ENCODE results near the gene CD151.

CD151 gene

GRCh38 chr11:811446-812245, 21.1 kb upstream of the CD151 start:
- no peak; the same call in 1 of the 2 replicates for TF ChIP-seq POLR2AphosphoS5 (IDR thresholded peaks at IDR 0.05; ENCODE audit: low read depth, low read length)
- no peak for TF ChIP-seq REST (IDR thresholded peaks at IDR 0.05; ENCODE audit: insufficient read depth in 1 of 2, low read depth in 2 of 2, low read length in 2 of 2)
- TF ChIP-seq TAF1 (IDR thresholded peaks at IDR 0.05; ENCODE audit: borderline replicate concordance, insufficient read depth, low read length) = no peak
- no peak for TF ChIP-seq FOXP2 (optimal IDR thresholded peaks at IDR 0.05; ENCODE audit: borderline replicate concordance, extremely low read depth, extremely low read length, insufficient read depth)
- TF ChIP-seq SIN3A (IDR thresholded peaks at IDR 0.05; ENCODE audit: borderline replicate concordance, insufficient read depth, low read length) = no peak

DNA sequence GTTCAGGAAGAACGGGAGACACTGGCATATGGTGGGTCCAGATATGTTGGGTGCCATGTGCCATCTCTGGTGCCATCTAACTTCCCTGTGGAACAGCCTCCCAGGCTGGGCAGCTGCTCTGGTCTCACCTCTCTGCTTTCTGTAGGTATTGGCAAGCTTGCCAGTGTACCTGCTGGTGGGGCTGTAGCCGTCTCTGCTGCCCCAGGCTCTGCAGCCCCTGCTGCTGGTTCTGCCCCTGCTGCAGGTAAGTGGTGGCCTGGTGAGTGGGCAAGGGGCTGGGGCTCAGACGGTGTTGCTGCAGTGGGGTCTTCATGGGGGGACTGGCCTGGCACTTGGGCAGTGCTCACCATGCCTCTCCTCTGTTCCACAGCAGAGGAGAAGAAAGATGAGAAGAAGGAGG, 20.4 kb upstream of the CD151 start:
- TF ChIP-seq POLR2AphosphoS5 (IDR thresholded peaks at IDR 0.05; ENCODE audit: low read depth, low read length) (no peak), SIN3A (IDR thresholded peaks at IDR 0.05; ENCODE audit: borderline replicate concordance, insufficient read depth, low read length) (no peak), FOXP2 (optimal IDR thresholded peaks at IDR 0.05; ENCODE audit: borderline replicate concordance, extremely low read depth, extremely low read length, insufficient read depth) (no peak), TAF1 (IDR thresholded peaks at IDR 0.05; ENCODE audit: borderline replicate concordance, insufficient read depth, low read length) (no peak), REST (IDR thresholded peaks at IDR 0.05; ENCODE audit: insufficient read depth in 1 of 2, low read depth in 2 of 2, low read length in 2 of 2) (no peak)

DNA sequence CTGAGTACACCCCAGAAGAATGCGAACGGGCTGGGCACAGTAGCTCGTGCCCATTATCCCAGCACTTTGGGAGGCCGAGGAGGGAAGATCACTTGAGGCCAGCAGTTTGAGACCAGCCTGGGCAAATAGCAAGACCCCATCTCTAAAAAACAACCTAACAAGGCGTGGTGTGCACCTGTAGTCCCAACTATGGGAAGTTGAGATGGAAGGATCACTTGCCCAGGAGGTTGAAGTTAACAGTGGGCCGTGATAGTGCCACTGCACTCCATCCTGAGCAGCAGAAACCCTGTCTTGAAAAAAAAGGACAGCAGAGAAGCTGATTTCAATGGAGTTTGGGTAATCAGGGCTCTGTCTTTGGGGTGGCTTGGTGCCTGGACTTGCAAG, 19.7 kb upstream of the CD151 start:
- no peak; the same call in 1 of the 2 replicates for TF ChIP-seq POLR2AphosphoS5 (IDR thresholded peaks at IDR 0.05; ENCODE audit: low read depth, low read length)
- TF ChIP-seq REST (IDR thresholded peaks at IDR 0.05; ENCODE audit: insufficient read depth in 1 of 2, low read depth in 2 of 2, low read length in 2 of 2) = no peak
- TF ChIP-seq FOXP2 (optimal IDR thresholded peaks at IDR 0.05; ENCODE audit: borderline replicate concordance, extremely low read depth, extremely low read length, insufficient read depth) = no peak
- TF ChIP-seq TAF1 (IDR thresholded peaks at IDR 0.05; ENCODE audit: borderline replicate concordance, insufficient read depth, low read length) = no peak
- TF ChIP-seq SIN3A (IDR thresholded peaks at IDR 0.05; ENCODE audit: borderline replicate concordance, insufficient read depth, low read length) = no peak

DNA sequence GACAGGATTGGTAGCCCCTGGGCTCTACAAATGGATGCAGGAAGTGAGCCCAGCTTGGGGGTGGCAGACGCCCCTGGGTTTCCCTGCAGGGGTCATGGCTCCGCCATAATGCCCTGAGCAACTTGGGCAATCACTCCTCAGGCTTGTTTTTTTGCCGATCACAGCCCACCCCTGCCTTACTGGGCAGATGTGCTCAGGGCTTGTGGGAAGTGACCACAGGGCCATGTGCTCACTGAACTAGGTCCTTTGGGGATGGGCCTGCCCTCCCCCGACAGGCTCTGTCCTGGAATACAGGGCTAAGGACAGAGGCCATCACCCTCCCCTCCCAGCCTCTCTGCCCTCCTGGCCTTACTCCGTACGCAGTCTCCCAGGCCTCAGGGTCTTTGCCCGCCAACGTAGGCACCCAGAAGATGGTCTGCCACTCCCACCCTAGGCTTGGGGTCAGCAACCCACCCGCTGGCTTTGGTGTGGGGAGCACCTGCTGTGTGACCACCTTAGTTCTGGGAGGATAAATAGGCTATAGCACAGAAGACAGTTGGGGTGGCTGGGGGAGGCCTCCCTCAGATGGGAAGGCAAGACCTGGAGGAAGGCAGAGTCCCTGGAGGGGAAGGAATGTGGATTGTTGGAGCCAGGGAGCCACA, 19.2 kb upstream of the CD151 start:
- TF ChIP-seq TAF1 (IDR thresholded peaks at IDR 0.05; ENCODE audit: borderline replicate concordance, insufficient read depth, low read length) (0 out of 2 replicates have a peak, but pooled peaks have one; percentile 33), POLR2AphosphoS5 (IDR thresholded peaks at IDR 0.05; ENCODE audit: low read depth, low read length) (peak; percentile 94), FOXP2 (optimal IDR thresholded peaks at IDR 0.05; ENCODE audit: borderline replicate concordance, extremely low read depth, extremely low read length, insufficient read depth) (no peak), REST (IDR thresholded peaks at IDR 0.05; ENCODE audit: insufficient read depth in 1 of 2, low read depth in 2 of 2, low read length in 2 of 2) (no peak), SIN3A (IDR thresholded peaks at IDR 0.05; ENCODE audit: borderline replicate concordance, insufficient read depth, low read length) (peak; percentile 47; the same call in 1 of the 2 replicates)

Data from PFSK-1 (cell line).